GM19397 (cell line): Measurements from ENCODE around the gene ITGB1BP1.
A peak's percentile ranks its signal among the peaks of the same experiment; 100 is the strongest.

Experiments
- ATAC-seq: cut with Tn5 transposase; IDR thresholded peaks from one replicate; pipeline ENCODE4 v1.9.1; 2021; ENCODE audit warnings: mild to moderate bottlenecking, moderate library complexity; ENCODE audit not compliant: unreplicated experiment

ITGB1BP1 gene, protein sequence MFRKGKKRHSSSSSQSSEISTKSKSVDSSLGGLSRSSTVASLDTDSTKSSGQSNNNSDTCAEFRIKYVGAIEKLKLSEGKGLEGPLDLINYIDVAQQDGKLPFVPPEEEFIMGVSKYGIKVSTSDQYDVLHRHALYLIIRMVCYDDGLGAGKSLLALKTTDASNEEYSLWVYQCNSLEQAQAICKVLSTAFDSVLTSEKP

GRCh38 chr2:9423100-9423921 lies at the start of gene ITGB1BP1, which contains the start of gene CPSF3:
Gene ITGB1BP1, minus strand, starts transcription at chr2:9423528. Its CDS starts 4,831 bp downstream, at chr2:9418697.
Gene CPSF3, plus strand, starts transcription at chr2:9423654. Its CDS starts 120 bp downstream, at chr2:9423774.
- peak; percentile 84 for ATAC-seq

DNA sequence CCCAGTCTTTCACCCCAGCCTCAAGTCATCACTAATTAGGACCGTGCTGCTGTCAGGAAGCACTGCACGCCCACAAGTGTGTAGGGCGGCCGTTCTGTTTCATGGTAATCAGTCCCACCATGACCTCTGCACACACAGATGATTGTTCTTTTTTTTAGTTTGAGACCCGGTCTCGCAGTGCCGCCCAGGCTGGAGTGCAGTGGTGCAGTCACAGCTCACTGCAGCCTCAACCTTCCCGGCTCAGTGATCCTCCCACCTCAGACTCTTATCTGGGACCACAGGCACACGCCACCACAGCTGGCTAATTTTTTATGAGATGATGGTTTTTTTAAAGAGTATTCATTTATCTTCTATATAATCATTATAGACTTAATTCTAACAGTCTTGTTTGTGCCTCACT lies 49.2 kb upstream of the ITGB1BP1 start:
- ATAC-seq = no peak

- no peak for ATAC-seq
Observed at GRCh38 chr2:9471206-9471605, 47.9 kb upstream of the ITGB1BP1 start.

DNA sequence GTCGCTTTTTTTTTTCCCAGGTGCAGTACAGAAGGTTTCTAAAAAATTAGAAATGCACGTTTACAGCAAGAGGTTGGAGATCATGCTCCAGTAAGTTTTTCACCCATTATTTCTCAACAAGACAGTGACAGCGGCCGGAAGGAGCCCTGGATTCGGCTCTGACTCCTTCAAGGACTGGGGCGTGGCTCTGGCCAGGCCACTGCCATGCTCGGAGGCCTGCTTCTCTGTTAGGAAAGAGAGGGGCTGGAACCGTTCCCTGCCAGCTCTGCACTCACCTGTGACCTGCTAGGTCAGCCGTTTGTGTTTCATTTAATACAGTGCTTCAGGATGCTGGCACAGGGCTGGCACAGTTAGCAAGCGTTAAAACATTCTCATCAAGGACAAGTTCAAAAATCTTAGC lies 44.4 kb upstream of the ITGB1BP1 start:
- no peak for ATAC-seq

DNA sequence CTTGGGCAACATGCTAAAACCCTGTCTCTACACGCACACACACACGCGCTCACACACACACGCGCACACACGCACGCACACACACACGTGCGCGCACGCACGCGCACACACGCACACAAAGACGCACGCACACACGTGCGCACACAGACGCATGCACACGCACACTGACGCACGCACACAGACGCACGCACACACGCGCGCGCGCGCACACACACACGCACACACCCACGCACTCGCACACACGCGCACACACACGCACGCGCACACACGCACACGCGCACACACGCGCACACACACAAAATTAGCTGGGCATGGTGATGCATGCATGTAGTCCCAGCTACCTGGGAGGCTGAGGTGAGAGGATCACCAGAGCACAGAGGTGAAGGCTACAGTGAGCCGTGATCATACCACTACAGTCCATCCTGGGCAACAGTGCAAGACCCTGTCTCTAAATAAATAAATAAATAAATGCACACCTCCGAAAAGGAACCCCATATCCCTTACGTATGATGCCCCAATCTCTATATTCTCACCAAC lies 42.9 kb upstream of the ITGB1BP1 start:
- ATAC-seq = no peak

- ATAC-seq = no peak
Observed at GRCh38 chr2:9465170-9465569, 41.8 kb upstream of the ITGB1BP1 start.

GRCh38 chr2:9463698-9464034 lies 40.3 kb upstream of the ITGB1BP1 start:
- no peak for ATAC-seq

DNA sequence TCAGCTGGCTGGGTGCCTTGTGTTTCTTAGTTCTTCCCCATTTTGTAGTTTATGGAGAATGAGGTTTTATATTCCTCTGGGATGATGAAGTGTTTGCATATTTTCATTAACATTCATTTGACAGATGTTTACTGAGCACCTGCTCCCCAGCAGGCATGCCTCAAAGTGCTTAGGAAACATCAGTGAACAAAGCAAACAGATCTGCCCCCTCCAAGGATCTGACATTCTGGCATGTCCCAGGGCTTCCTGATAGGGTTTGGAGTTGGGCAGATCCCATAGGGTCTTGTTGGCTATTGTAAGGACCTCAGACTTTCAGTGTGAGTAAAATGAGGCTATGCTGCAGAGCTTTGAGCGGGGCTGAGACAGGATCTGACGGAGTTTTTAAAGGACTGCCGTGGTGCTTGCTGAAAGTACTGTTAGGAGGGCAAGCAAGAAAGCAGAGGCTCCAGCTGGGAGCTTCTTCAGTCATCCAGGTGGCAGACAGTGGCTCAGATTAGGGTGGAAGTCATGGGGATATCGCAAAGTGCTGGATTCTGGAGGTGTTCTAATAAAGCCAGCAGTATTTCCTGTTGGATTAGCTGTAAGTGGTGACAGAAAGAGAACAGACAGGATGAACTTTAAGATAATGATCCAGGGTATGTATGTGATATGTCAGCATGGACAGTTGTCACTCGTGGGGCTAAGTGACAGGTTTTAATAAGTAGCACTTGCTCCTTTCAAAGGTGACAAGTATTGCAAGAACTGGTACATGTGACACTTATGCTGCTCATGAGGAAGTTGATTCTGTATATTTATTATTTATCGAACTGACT lies 39.8 kb upstream of the ITGB1BP1 start:
- ATAC-seq = no peak

DNA sequence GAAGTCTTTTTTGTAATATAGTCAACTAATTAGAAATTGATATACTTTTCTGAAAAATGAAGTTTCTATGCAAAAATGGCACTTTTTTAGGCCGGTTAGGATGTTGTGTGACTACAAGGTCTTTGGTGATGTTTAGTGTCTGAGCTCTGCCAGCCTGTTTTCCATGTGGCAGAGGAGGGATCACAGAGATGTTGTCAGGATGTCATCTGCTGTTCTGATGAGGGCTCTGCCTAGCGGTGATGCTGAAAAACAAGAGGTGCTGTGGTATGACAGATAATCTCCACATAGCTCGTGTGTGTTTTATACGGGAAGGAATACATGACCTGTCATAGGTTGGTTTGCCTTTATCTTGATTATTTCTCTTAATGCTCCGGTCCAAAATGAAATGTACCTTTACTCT lies 39.0 kb upstream of the ITGB1BP1 start:
- ATAC-seq = no peak

- no peak for ATAC-seq
Observed at GRCh38 chr2:9461079-9461478, 37.8 kb upstream of the ITGB1BP1 start.

- no peak for ATAC-seq
Observed at GRCh38 chr2:9460441-9461017, 37.2 kb upstream of the ITGB1BP1 start.

DNA sequence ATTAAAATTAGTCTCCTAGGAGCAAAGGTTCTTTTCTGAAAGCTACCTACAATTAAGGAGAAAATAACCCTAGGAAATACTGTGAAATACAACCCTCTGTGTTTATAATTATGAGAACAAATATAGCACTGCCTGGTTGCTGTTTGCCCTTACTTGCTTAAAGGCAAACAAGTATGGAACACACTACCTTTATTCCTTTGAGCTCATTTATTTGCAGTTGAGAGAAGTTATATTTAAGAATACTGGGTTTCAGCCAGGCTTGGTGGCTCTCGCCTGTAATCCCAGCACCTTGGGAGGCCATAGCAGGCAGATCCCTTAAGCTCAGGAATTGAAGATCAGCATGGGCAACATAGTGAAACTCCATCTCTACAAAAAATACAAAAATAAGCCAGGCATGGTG lies 27.9 kb upstream of the ITGB1BP1 start:
- no peak for ATAC-seq

- ATAC-seq = no peak
Observed at GRCh38 chr2:9445089-9445488, 21.8 kb upstream of the ITGB1BP1 start.

- ATAC-seq = no peak
Observed at GRCh38 chr2:9443526-9443925, 20.2 kb upstream of the ITGB1BP1 start.

- no peak for ATAC-seq
Observed at GRCh38 chr2:9441556-9441955, 18.2 kb upstream of the ITGB1BP1 start.

DNA sequence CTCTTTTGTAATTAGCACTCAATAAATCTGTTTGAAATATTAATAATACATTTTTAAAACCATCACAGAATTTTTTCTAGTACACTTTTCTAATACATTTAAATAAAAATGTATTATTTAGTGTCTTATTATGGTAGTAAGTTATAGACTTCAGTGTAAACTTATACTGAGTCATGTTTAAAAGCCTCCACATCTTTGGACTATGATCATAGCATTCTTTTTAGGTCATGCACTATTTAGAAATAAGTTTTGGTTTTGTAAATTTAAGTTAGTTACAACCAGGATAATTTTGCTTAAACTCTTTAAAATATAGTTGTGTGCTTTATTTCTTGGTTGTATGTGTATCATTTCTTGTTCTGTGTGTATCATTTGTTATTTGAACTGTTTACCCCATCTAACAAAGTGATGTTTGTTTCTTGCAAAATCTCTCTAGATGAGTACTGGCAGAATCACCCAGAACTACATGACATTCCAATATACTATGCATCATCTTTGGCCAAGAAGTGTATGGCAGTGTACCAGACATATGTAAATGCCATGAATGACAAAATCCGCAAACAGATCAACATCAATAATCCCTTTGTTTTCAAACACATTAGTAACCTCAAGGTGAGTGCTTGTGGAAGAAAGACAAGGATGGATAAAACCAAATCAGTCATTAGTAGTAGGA lies 16.9 kb upstream of the ITGB1BP1 start:
- ATAC-seq = no peak

GRCh38 chr2:9439536-9439935 lies 16.2 kb upstream of the ITGB1BP1 start:
- no peak for ATAC-seq

DNA sequence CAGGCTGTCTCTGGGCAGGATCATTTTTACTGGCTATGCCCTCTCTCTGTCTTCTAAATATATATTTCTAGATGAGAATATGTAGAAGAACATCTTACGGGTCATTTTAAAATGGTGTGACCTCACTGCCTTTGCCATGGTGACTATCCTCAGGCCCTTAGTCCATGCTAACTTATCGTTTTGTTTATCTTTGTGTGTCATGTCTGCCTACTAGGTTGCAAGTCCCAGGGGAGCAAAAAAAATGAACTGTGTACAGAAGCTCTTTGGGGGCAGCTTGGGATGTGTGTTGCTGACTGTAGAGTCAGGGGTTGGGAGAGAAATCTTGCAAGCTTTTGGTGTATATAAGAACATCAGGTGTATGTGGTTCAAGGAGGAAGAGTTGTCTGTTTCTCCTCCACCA lies 11.2 kb upstream of the ITGB1BP1 start:
- ATAC-seq = no peak

- ATAC-seq = no peak
Observed at GRCh38 chr2:9430316-9431293, 7.3 kb upstream of the ITGB1BP1 start.
